ENCODE measurements around the gene OPRM1. TPM values are rescaled to one million over a fixed set of nuclear protein-coding genes. Genes with fewer than 3 reads are reported as not detected.

The OPRM1 gene
- total RNA-seq, 2 donors from 2014 or later: not detected

GRCh38 chr6:154285826-154286225 lies 246.8 kb downstream of the OPRM1 start:
- H3K4me1 ChIP-seq (ENCODE audit: control insufficient read depth in 1 of 2, low read depth in 2 of 2): no peaks in the 10 kb centered on the region
- H3K9me3 ChIP-seq: no peaks in the 10 kb centered on the region
- DNase-seq (ENCODE audit: low spot score): no peak
- H3K4me3 ChIP-seq: no peak overlapping the region
- no peaks in the 10 kb centered on the region for H3K27me3 ChIP-seq (replicated peaks; ENCODE audit: insufficient read depth)
- ATAC-seq (ENCODE audit: insufficient number of reproducible peaks, low FRiP score, low read depth): no peak
- H3K27ac ChIP-seq: no peak overlapping the region
- TF ChIP-seq CTCF (IDR thresholded peaks at IDR 0.05): no peak
- H3K36me3 ChIP-seq: no peaks in the 10 kb centered on the region

- ATAC-seq (ENCODE audit: insufficient number of reproducible peaks, low FRiP score, low read depth) (no peak), DNase-seq (ENCODE audit: low spot score) (no peak)
- Histone ChIP-seq H3K27me3 (replicated peaks; ENCODE audit: insufficient read depth) (no peaks in the 10 kb centered on the region), H3K4me1 (ENCODE audit: control insufficient read depth in 1 of 2, low read depth in 2 of 2) (no peaks in the 10 kb centered on the region), H3K4me3 (no peak overlapping the region), H3K36me3 (no peaks in the 10 kb centered on the region), H3K27ac (no peak overlapping the region), H3K9me3 (no peaks in the 10 kb centered on the region)
- TF ChIP-seq CTCF (IDR thresholded peaks at IDR 0.05): no peak
These were observed 250.9 kb downstream of the OPRM1 start for GRCh38 chr6:154289818-154290508.

- no peaks in the 10 kb centered on the region for H3K36me3 ChIP-seq
- H3K4me3 ChIP-seq: no peak overlapping the region
- peaks cover 0 to 4% of the 10 kb centered on the region in 2 donors for H3K4me1 ChIP-seq (ENCODE audit: control insufficient read depth in 1 of 2, low read depth in 2 of 2)
- no peak for TF ChIP-seq CTCF (IDR thresholded peaks at IDR 0.05)
- ATAC-seq (ENCODE audit: insufficient number of reproducible peaks, low FRiP score, low read depth) (no peak), DNase-seq (ENCODE audit: low spot score) (no peak)
- no peak overlapping the region for H3K27ac ChIP-seq
- no peaks in the 10 kb centered on the region for H3K27me3 ChIP-seq (replicated peaks; ENCODE audit: insufficient read depth)
- no peaks in the 10 kb centered on the region for H3K9me3 ChIP-seq
These were observed 253.0 kb downstream of the OPRM1 start for GRCh38 chr6:154292066-154292465.

- Histone ChIP-seq H3K4me1 (ENCODE audit: control insufficient read depth in 1 of 2, low read depth in 2 of 2) (peaks cover 7 to 13% of the 10 kb centered on the region in 2 donors), H3K27me3 (replicated peaks; ENCODE audit: insufficient read depth) (no peaks in the 10 kb centered on the region), H3K27ac (no peak overlapping the region), H3K4me3 (no peak overlapping the region), H3K36me3 (no peaks in the 10 kb centered on the region), H3K9me3 (no peaks in the 10 kb centered on the region)
- TF ChIP-seq CTCF (IDR thresholded peaks at IDR 0.05): no peak
- ATAC-seq (ENCODE audit: insufficient number of reproducible peaks, low FRiP score, low read depth) (no peak), DNase-seq (ENCODE audit: low spot score) (no peak)
These were observed 253.9 kb downstream of the OPRM1 start for GRCh38 chr6:154292855-154293519.

GRCh38 chr6:154295733-154296132 lies 256.7 kb downstream of the OPRM1 start:
- Histone ChIP-seq H3K36me3 (no peaks in the 10 kb centered on the region), H3K27ac (no peak overlapping the region), H3K4me1 (ENCODE audit: control insufficient read depth in 1 of 2, low read depth in 2 of 2) (peaks cover 7 to 20% of the 10 kb centered on the region in 2 donors), H3K27me3 (replicated peaks; ENCODE audit: insufficient read depth) (no peaks in the 10 kb centered on the region), H3K4me3 (no peak overlapping the region), H3K9me3 (no peaks in the 10 kb centered on the region)
- DNase-seq (ENCODE audit: low spot score) (no peak), ATAC-seq (ENCODE audit: insufficient number of reproducible peaks, low FRiP score, low read depth) (no peak)
- no peak for TF ChIP-seq CTCF (IDR thresholded peaks at IDR 0.05)

All from thoracic aorta (tissue), 2 donors.